ENCODE data around the gene NCS1. TPM values are rescaled to one million over a fixed set of nuclear protein-coding genes. Genes with fewer than 3 reads are reported as not detected.

NCS1 gene
- total and polyA plus RNA-seq, 2 of the 8 experiments (the other 6 are each of a cell fraction or from before 2014, with no cell fraction given) = 34.7 to 47.6 TPM

GRCh38 chr9:130172858-130173665 lies 858 bp downstream of the NCS1 start (continued):
- no peak for TF ChIP-seq E2F6 (IDR thresholded peaks at IDR 0.05)
- TF ChIP-seq SAP30 (IDR thresholded peaks at IDR 0.05; ENCODE audit: insufficient read depth, insufficient replicate concordance, low read length) = peak; percentile 42
- 0 out of 2 replicates have a peak, but pooled peaks have one; percentile 1 for TF ChIP-seq TEAD4 (IDR thresholded peaks at IDR 0.05; ENCODE audit: low read depth, low read length)

Data from H1 (cell line).